Measurements from ENCODE around the gene LAIR2.

The LAIR2 gene

DNA sequence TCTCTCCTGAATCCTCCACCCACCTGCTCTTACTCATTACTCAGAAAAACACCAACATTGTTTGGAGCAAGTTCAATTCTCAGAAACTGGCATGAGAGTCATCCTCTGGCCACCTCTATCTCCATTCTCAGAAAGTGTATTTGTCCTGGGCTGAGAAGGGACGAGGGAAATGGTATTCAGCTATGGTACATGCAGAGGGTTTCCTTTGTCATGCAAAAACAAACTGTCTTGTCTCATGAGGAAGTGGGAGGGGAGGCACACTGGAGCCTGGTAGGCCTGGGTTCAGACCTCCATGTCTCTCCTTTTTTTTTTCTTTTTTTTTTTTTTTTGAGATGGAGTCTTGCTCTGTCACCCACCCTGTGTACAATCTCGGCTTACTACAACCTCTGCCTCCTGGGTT is 39.1 kb downstream of the LAIR2 start:
- ATAC-seq (replicated peaks) = no peak
- Mint-ChIP-seq H3K4me3 (no peak overlapping the region), H3K27ac (no peak overlapping the region), H3K36me3 (ENCODE audit: insufficient read depth) (peaks cover 7% of the 10 kb centered on the region), H3K9me3 (no peaks in the 10 kb centered on the region), H3K4me1 (ENCODE audit: low read depth in 2 of 2) (peaks cover 0 to 13% of the 10 kb centered on the region in 2 donors), H3K27me3 (peaks cover 0 to 47% of the 10 kb centered on the region in 2 donors)
- no peak for DNase-seq

DNA sequence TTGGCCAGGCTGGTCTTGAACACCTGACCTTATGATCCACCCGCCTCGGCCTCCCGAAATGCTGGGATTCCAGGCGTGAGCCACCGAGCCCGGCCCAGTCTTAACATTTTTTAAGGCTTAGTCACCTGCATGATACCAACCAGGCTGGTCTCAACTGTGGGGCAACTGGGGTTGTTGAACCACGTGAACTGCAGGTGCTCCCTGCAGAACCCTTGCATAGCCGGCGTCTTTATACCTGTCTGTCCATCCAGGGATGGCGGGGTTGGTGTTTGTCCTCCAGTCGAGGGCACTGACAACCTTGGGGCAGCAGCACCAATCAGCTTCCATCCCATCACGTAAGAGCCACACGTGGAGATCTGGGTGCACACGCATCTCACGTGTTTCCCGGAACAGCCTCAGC is 46.2 kb downstream of the LAIR2 start:
- Mint-ChIP-seq H3K36me3 (ENCODE audit: insufficient read depth) (peaks cover 3% of the 10 kb centered on the region), H3K27ac (no peak overlapping the region), H3K4me3 (no peak overlapping the region), H3K27me3 (peaks cover 9 to 39% of the 10 kb centered on the region in 2 donors), H3K4me1 (ENCODE audit: low read depth in 2 of 2) (peaks cover 9 to 15% of the 10 kb centered on the region in 2 donors), H3K9me3 (peaks cover 0 to 4% of the 10 kb centered on the region in 2 donors)
- no peak for ATAC-seq (replicated peaks)
- DNase-seq = no peak

DNA sequence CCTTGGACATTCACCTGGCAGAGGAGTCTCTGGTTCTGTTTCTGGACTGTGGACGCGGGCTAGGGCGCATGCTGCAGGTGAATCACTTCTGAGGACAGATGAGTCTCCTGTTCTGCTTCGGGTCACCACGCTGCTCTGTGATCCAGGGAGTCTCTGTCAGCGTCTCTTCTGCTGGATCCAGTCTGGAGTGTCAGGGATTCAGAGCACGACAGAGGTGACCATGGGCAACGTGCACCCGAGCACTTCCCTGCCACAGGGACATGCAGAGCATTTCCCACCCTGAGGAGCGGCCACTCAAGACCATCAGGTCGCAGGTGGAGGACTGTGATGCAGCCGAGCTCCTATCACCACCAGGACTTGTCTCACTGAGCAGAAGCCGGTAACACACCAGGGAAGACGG is 46.6 kb downstream of the LAIR2 start:
- ATAC-seq (replicated peaks) (no peak), DNase-seq (no peak)
- no peak overlapping the region for H3K27ac Mint-ChIP-seq
- peaks cover 9 to 15% of the 10 kb centered on the region in 2 donors for H3K4me1 Mint-ChIP-seq (ENCODE audit: low read depth in 2 of 2)
- peaks cover 0 to 4% of the 10 kb centered on the region in 2 donors for H3K9me3 Mint-ChIP-seq
- peaks cover 3% of the 10 kb centered on the region for H3K36me3 Mint-ChIP-seq (ENCODE audit: insufficient read depth)
- peaks cover 9 to 39% of the 10 kb centered on the region in 2 donors for H3K27me3 Mint-ChIP-seq
- H3K4me3 Mint-ChIP-seq = no peak overlapping the region

DNA sequence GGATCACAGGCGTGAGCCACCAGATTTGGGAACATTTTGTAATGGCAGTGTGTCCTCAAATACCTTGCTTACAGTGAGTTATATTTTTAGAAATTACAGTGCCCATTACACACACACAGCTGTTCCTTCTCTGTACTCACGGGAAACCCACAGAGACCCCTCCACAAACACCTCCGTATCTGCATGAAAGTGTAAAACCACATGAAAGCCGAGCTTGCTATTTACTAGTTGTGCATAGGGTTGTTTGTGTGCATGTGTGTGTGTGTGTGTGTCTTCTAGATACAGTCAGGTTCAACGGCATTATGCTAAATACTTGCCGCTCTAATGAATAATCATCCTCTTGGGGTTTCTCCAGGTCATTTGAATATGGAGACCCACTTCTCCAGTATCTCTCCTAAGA is 48.7 kb downstream of the LAIR2 start:
- H3K4me1 Mint-ChIP-seq (ENCODE audit: low read depth in 2 of 2) = peaks cover 9 to 15% of the 10 kb centered on the region in 2 donors
- DNase-seq (peak; percentile 54 to 62 (median 57)), ATAC-seq (replicated peaks) (peak; percentile 100)
- peak overlapping the region in 1 of 2 donors; percentile 19 for H3K27ac Mint-ChIP-seq
- peaks cover 0 to 4% of the 10 kb centered on the region in 2 donors for H3K9me3 Mint-ChIP-seq
- H3K27me3 Mint-ChIP-seq = peaks cover 19 to 41% of the 10 kb centered on the region in 2 donors
- peaks cover 3% of the 10 kb centered on the region for H3K36me3 Mint-ChIP-seq (ENCODE audit: insufficient read depth)
- H3K4me3 Mint-ChIP-seq = peak overlapping the region; percentile 59 to 77

DNA sequence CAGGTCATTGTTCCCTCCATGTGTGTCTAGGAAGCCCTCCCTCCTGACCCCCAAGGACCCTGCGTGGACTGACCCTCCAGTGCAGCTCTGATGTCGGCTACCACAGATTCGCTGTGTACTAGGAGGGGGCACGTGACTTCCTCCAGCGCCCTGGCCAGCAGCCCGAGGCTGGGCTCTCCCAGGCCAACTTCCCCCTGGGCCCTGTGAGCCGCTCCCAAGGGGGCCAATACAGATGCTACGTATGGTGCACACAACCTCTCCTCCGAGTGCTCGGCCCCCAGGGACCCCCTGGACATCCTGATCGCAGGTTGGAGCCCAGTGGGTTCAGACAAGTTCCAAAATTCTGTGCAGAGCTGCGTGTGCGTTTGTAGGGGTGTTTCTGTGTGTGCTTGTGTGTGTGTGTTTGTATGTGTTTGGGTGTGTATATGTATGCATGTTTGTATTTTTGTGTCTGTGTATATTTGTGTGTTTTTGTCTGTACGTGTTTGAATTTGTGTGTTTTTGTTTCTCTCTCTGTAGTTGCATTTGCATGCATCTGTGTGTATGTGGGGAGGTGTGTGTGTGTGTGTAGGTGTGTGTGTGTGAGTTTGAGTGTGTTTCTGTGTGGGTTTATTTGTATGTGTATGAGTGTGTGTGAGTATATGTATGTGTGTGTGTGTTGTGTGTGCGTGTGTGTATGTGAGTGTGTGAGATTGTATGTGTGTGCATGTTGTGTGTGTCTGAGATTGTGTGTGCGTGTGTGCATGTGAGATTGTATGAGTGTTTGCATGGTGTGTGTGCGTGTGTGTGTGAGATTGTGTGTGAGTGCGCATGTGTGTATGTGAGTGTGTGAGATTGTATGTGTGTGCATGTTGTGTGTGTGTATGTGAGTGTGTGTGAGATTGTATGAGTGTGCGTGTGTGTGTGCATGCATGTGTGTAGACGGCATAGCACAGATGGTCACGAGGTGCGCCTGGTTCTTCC is 49.6 kb downstream of the LAIR2 start:
- Mint-ChIP-seq H3K9me3 (peaks cover 0 to 4% of the 10 kb centered on the region in 2 donors), H3K36me3 (ENCODE audit: insufficient read depth) (peaks cover 3% of the 10 kb centered on the region), H3K27ac (no peak overlapping the region), H3K27me3 (peaks cover 19 to 35% of the 10 kb centered on the region in 2 donors), H3K4me1 (ENCODE audit: low read depth in 2 of 2) (peaks cover 9 to 15% of the 10 kb centered on the region in 2 donors), H3K4me3 (peak overlapping the region in 1 of 2 donors; percentile 77)
- ATAC-seq (replicated peaks) = no peak
- no peak for DNase-seq

DNA sequence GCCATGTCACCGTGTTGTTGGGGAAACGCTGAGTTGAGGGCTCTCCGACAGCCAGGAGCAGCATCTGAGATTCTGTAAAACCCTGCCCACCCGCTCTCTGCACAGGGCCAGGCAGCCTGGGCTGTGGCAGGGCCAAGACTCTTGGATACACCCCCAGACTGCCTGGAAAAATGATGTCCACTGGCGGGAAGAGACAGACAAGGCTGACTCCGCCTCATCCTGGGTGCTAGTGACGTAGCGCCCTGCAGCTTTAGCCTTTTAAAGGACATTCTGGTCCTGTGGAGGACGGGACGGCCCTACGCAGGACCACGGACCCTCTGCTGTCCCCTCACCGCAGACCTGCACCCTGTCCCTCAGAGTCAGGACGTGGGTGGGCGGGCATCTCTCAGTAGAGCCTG is 50.3 kb downstream of the LAIR2 start:
- Mint-ChIP-seq H3K4me1 (ENCODE audit: low read depth in 2 of 2) (peaks cover 9 to 15% of the 10 kb centered on the region in 2 donors), H3K36me3 (ENCODE audit: insufficient read depth) (peaks cover 3% of the 10 kb centered on the region), H3K9me3 (peaks cover 0 to 4% of the 10 kb centered on the region in 2 donors), H3K27me3 (peaks cover 19 to 35% of the 10 kb centered on the region in 2 donors), H3K27ac (no peak overlapping the region), H3K4me3 (no peak overlapping the region)
- DNase-seq (no peak), ATAC-seq (replicated peaks) (no peak)

DNA sequence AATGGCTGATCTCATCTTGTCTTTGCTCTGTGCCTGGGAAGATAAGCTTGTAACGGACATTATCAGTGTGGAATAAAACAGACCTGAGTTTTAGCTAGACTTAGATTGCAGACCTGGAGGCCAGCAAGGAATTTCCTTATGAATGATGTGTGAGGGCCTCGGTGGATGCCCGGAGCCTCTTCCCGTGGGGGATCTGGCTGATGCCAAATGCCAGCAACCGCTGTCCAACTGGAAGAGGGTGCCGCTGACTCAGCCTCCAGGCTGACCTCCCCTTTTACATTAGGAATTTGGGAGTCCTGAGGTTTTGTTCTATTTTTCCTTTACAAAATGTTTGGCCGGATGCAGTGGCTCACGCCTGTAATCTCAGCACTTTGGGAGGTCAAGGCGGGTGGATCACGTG is 51.4 kb downstream of the LAIR2 start:
- no peak overlapping the region for H3K27ac Mint-ChIP-seq
- H3K36me3 Mint-ChIP-seq (ENCODE audit: insufficient read depth) = peaks cover 3% of the 10 kb centered on the region
- peaks cover 0 to 4% of the 10 kb centered on the region in 2 donors for H3K9me3 Mint-ChIP-seq
- H3K27me3 Mint-ChIP-seq = peaks cover 27 to 46% of the 10 kb centered on the region in 2 donors
- no peak for DNase-seq
- H3K4me3 Mint-ChIP-seq = no peak overlapping the region
- no peak for ATAC-seq (replicated peaks)
- H3K4me1 Mint-ChIP-seq (ENCODE audit: low read depth in 2 of 2) = peaks cover 9 to 15% of the 10 kb centered on the region in 2 donors

DNA sequence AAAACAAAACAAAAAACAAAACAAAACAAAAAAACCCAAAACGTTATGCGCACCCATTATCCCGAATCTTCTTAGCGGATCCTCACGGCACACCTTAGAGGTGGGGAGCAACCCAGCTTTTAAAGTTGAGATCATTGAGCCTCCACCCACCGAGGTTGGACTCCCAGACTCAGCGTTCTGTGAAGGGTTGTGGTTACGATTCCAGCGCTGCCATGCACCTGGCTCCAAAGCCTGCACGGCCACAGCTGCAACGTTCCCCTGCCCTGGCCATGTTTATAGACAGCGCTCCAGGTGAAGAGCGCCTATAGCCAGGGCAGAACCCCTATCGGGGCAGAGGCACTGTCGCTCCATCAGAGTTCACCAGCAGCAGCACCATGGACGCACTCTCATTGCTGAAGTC is 52.3 kb downstream of the LAIR2 start:
- Mint-ChIP-seq H3K4me3 (no peak overlapping the region), H3K36me3 (ENCODE audit: insufficient read depth) (peaks cover 3% of the 10 kb centered on the region), H3K4me1 (ENCODE audit: low read depth in 2 of 2) (peaks cover 9 to 15% of the 10 kb centered on the region in 2 donors), H3K9me3 (peaks cover 0 to 4% of the 10 kb centered on the region in 2 donors), H3K27me3 (peaks cover 31 to 49% of the 10 kb centered on the region in 2 donors), H3K27ac (no peak overlapping the region)
- no peak for ATAC-seq (replicated peaks)
- no peak for DNase-seq

DNA sequence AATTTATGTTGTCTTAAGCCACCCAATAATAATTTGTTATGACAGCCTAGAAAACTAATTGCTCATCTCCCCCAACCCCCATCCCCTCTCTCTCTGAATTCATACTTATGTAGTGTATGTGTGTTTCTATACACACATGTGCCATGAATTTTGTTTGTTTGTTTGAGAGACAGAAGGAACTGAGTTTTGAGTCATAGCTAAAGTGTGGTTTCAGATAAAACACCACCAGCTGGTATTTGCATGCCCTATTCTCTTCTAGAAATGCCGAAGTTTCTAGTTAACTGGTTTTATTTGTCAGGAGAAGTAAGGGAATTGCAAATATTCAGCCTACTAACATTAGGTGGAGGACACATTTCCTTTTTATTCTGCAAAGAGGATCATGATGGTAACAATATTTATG is 53.6 kb downstream of the LAIR2 start:
- no peak overlapping the region for H3K4me3 Mint-ChIP-seq
- peaks cover 37 to 49% of the 10 kb centered on the region in 2 donors for H3K27me3 Mint-ChIP-seq
- peaks cover 3% of the 10 kb centered on the region for H3K36me3 Mint-ChIP-seq (ENCODE audit: insufficient read depth)
- no peak overlapping the region for H3K27ac Mint-ChIP-seq
- DNase-seq (no peak), ATAC-seq (replicated peaks) (no peak)
- H3K9me3 Mint-ChIP-seq = peaks cover 0 to 4% of the 10 kb centered on the region in 2 donors
- peaks cover 8 to 12% of the 10 kb centered on the region in 2 donors for H3K4me1 Mint-ChIP-seq (ENCODE audit: low read depth in 2 of 2)

DNA sequence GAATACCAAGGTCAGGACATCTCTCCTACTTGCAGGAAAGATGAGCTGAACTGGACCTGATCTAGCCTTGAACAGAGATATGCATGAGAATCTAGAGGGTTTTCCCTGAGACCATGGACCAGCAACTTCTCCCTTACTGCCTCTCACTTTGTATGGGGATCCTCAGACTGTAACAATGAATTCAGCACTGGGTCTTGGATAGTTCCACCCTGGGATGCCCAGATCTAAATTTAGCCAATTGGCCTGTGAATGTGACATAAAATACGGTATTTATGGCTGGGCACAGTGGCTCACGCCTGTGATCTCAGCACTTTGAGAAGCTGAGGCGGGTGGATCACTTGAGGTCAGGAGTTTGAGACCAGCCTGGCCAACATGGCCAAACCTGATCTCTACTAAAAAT is 55.7 kb downstream of the LAIR2 start:
- H3K4me3 Mint-ChIP-seq = no peak overlapping the region
- no peak overlapping the region for H3K27ac Mint-ChIP-seq
- H3K9me3 Mint-ChIP-seq = no peaks in the 10 kb centered on the region
- DNase-seq = no peak
- H3K36me3 Mint-ChIP-seq (ENCODE audit: insufficient read depth) = no peaks in the 10 kb centered on the region
- no peaks in the 10 kb centered on the region for H3K4me1 Mint-ChIP-seq (ENCODE audit: low read depth in 2 of 2)
- ATAC-seq (replicated peaks) = no peak
- H3K27me3 Mint-ChIP-seq = peaks cover 34 to 49% of the 10 kb centered on the region in 2 donors

Data from effector memory CD8-positive, alpha-beta T cell (primary cell).